GM12878 (cell line): Measurements from ENCODE around the gene BCO1. TPM values are rescaled to one million over a fixed set of nuclear protein-coding genes. Genes with fewer than 3 reads are reported as not detected.

Experiments
- CHD2 ChIP-seq: IDR thresholded peaks from 2 replicates; pipeline ENCODE4 v1.6.1; 2011; ENCODE audit warnings: low read depth, low read length, improper control_type of control experiment, borderline replicate concordance
- POLR2AphosphoS5 ChIP-seq: IDR thresholded peaks from 2 replicates; pipeline ENCODE4 v1.6.1; 2011; ENCODE audit warnings: mild to moderate bottlenecking, low read length, inconsistent platforms
- STAT3 ChIP-seq: IDR thresholded peaks from 2 replicates; pipeline ENCODE4 v1.6.1; 2011; ENCODE audit warnings: low read depth, low read length, improper control_type of control experiment
- YBX1 ChIP-seq: fragments of 450-650 bp; IDR thresholded peaks from 2 replicates; pipeline ENCODE4 v1.6.1; 2016; ENCODE audit warnings: antibody characterized with exemption
- ZNF217 ChIP-seq: fragments of 450-650 bp; IDR thresholded peaks from 2 replicates; pipeline ENCODE4 v1.6.1; 2017; ENCODE audit warnings: antibody characterized with exemption, mild to moderate bottlenecking
- polyA plus RNA-seq, 11 experiments: library from polyadenylated mRNA; depleted of rRNA in 4 of 11; unstranded in 6 of 11; stranded (reverse) in 5 of 11; fragments of >200 nt; fragmentation: Nextera tagmentation in 4 of 11; fragmentation: Illumina TruSeq in 1 of 11; extraction: Ambion mirVana in 4 of 11; extraction: Trizol in 1 of 11; gene quantifications; 1 replicate in 1 of 11; 2 replicates in 10 of 11; pipeline versions ENCODE4 v1.2.1 to v1.2.3, GENCODE V29; 2011 to 2016; ENCODE audit warnings: inconsistent platforms in 2 of 11, missing spikeins in 2 of 11, low read depth in 1 of 11
- total RNA-seq, 4 experiments: library from RNA; depleted of rRNA in 3 of 4; stranded (reverse); fragments of >200 nt in 3 of 4; fragmentation: Illumina TruSeq in 1 of 4; extraction: Trizol in 1 of 4; gene quantifications; 2 replicates each; pipeline versions ENCODE4 v1.2.1 to v1.2.3, GENCODE V29; 2013 to 2021
- TF ChIP-seq, protein P1 (sequence below): fragments of 450-650 bp; IDR thresholded peaks from 2 replicates; pipeline ENCODE4 v1.6.1; 2017; ENCODE audit warnings: mild to moderate bottlenecking, moderate library complexity
- TF ChIP-seq, protein P2 (sequence below): fragments of 450-650 bp; formaldehyde crosslinking; IDR thresholded peaks from 2 replicates; pipeline ENCODE4 v1.4.0; 2020; ENCODE audit warnings: mild to moderate bottlenecking, moderate library complexity

BCO1 gene
- total and polyA plus RNA-seq, 10 of the 15 experiments (the other 5 are each of a cell fraction or from before 2014, with no cell fraction given), result 0.09 to 0.21 (median 0.14) TPM; not detected in 7

DNA sequence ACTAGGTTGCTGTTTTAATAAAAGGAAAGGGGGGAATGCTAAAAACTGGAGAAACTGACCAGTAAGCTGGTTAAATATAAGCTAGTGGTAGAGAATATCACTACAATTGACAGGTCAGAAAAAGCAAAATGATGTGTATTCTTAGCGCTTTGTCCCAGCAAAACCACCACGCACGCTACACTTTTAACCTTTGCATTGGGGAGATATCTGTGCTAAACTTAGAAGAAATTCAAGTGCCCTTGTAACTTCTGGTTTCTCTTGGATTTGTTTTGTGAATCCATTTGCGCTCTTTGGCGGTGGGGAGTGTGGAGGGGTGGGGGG is 77.6 kb downstream of the BCO1 start (continued):
- TF ChIP-seq STAT3, result no peak
- no peak for TF ChIP-seq POLR2AphosphoS5
- no peak for TF ChIP-seq YBX1
- TF ChIP-seq CHD2, result no peak
- TF ChIP-seq ZNF217, result no peak
- TF ChIP-seq, protein P1, sequence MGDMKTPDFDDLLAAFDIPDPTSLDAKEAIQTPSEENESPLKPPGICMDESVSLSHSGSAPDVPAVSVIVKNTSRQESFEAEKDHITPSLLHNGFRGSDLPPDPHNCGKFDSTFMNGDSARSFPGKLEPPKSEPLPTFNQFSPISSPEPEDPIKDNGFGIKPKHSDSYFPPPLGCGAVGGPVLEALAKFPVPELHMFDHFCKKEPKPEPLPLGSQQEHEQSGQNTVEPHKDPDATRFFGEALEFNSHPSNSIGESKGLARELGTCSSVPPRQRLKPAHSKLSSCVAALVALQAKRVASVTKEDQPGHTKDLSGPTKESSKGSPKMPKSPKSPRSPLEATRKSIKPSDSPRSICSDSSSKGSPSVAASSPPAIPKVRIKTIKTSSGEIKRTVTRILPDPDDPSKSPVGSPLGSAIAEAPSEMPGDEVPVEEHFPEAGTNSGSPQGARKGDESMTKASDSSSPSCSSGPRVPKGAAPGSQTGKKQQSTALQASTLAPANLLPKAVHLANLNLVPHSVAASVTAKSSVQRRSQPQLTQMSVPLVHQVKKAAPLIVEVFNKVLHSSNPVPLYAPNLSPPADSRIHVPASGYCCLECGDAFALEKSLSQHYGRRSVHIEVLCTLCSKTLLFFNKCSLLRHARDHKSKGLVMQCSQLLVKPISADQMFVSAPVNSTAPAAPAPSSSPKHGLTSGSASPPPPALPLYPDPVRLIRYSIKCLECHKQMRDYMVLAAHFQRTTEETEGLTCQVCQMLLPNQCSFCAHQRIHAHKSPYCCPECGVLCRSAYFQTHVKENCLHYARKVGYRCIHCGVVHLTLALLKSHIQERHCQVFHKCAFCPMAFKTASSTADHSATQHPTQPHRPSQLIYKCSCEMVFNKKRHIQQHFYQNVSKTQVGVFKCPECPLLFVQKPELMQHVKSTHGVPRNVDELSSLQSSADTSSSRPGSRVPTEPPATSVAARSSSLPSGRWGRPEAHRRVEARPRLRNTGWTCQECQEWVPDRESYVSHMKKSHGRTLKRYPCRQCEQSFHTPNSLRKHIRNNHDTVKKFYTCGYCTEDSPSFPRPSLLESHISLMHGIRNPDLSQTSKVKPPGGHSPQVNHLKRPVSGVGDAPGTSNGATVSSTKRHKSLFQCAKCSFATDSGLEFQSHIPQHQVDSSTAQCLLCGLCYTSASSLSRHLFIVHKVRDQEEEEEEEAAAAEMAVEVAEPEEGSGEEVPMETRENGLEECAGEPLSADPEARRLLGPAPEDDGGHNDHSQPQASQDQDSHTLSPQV, result no peak
- TF ChIP-seq, protein P2, sequence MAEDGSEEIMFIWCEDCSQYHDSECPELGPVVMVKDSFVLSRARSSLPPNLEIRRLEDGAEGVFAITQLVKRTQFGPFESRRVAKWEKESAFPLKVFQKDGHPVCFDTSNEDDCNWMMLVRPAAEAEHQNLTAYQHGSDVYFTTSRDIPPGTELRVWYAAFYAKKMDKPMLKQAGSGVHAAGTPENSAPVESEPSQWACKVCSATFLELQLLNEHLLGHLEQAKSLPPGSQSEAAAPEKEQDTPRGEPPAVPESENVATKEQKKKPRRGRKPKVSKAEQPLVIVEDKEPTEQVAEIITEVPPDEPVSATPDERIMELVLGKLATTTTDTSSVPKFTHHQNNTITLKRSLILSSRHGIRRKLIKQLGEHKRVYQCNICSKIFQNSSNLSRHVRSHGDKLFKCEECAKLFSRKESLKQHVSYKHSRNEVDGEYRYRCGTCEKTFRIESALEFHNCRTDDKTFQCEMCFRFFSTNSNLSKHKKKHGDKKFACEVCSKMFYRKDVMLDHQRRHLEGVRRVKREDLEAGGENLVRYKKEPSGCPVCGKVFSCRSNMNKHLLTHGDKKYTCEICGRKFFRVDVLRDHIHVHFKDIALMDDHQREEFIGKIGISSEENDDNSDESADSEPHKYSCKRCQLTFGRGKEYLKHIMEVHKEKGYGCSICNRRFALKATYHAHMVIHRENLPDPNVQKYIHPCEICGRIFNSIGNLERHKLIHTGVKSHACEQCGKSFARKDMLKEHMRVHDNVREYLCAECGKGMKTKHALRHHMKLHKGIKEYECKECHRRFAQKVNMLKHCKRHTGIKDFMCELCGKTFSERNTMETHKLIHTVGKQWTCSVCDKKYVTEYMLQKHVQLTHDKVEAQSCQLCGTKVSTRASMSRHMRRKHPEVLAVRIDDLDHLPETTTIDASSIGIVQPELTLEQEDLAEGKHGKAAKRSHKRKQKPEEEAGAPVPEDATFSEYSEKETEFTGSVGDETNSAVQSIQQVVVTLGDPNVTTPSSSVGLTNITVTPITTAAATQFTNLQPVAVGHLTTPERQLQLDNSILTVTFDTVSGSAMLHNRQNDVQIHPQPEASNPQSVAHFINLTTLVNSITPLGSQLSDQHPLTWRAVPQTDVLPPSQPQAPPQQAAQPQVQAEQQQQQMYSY (CRISPR knock-in tag), result no peak
